SK-N-SH (cell line): ENCODE data around the gene FAM151B. TPM values are rescaled to one million over a fixed set of nuclear protein-coding genes. Genes with fewer than 3 reads are reported as not detected.

Experiments
- CTCF ChIA-PET: fragments of 300-600, 350-600 bp; formaldehyde crosslinking; extraction: SDS; loops from one replicate; lab custom pipeline; 2021; lab: Yijun Ruan, JAX
- POLR2A ChIA-PET: fragments of 350-600 bp; sonication (Branson Sonifier 250); formaldehyde crosslinking; extraction: SDS; loops from one replicate; lab custom pipeline; 2020; ENCODE audit warnings: antibody characterized with exemption, inconsistent platforms; lab: Yijun Ruan, JAX
- DNase-seq: peaks from one replicate; pipeline ENCODE4 v3.0.0; 2012
- H2AFZ ChIP-seq: fragments of 200-600 bp; sonication (generic); 2 replicates; pipeline ENCODE4 v1.8.1; 2016; ENCODE audit warnings: antibody characterized with exemption, mild to moderate bottlenecking, low read depth
- H3F3A ChIP-seq: fragments of 200-600 bp; sonication (generic); replicated peaks from 2 replicates; pipeline ENCODE3; 2016; ENCODE audit warnings: antibody characterized with exemption, mild to moderate bottlenecking; ENCODE audit not compliant: insufficient read depth
- H3K27ac ChIP-seq, 2 experiments: fragments of 200-500 bp in 1 of 2; fragments of 200-600 bp in 1 of 2; sonication (Bioruptor generic) in 1 of 2; sonication (generic), shearing (Covaris generic) in 1 of 2; 2 replicates each; pipeline versions ENCODE4 v1.5.1 to v1.6.1; 2014 to 2016; ENCODE audit warnings: low read depth in 2 of 2, inconsistent platforms in 1 of 2, low read length in 1 of 2, mild to moderate bottlenecking in 1 of 2, mixed read lengths in 1 of 2
- H3K27me3 ChIP-seq: fragments of 200-600 bp; sonication (generic), shearing (Covaris generic); 2 replicates; pipeline ENCODE4 v1.6.1; 2016; ENCODE audit warnings: mixed run types; ENCODE audit not compliant: insufficient read depth
- H3K36me3 ChIP-seq, 2 experiments: fragments of 200-500 bp in 1 of 2; fragments of 200-600 bp in 1 of 2; sonication (Bioruptor generic) in 1 of 2; sonication (generic) in 1 of 2; replicated peaks in 1 of 2; 2 replicates each; pipeline versions ENCODE3 to v1.5.1; 2014 to 2016; ENCODE audit warnings: low read length in 1 of 2, mild to moderate bottlenecking in 1 of 2; ENCODE audit not compliant: insufficient read depth in 2 of 2, control insufficient read depth in 1 of 2
- H3K4me1 ChIP-seq, 2 experiments: fragments of 200-500 bp in 1 of 2; fragments of 200-600 bp in 1 of 2; sonication (Bioruptor generic) in 1 of 2; sonication (generic), shearing (Covaris generic) in 1 of 2; 2 replicates each; pipeline versions ENCODE4 v1.5.1 to v1.6.1; 2014 to 2016; ENCODE audit warnings: low read depth in 1 of 2, low read length in 1 of 2, mixed run types in 1 of 2; ENCODE audit not compliant: insufficient read depth in 2 of 2, control insufficient read depth in 1 of 2
- H3K4me2 ChIP-seq: fragments of 200-600 bp; sonication (generic), shearing (Covaris generic); 2 replicates; pipeline ENCODE4 v1.6.1; 2017; ENCODE audit warnings: mixed run types
- H3K4me3 ChIP-seq, 2 experiments: fragments of 200-500 bp in 1 of 2; fragments of 200-600 bp in 1 of 2; sonication (Bioruptor generic) in 1 of 2; sonication (generic), shearing (Covaris generic) in 1 of 2; 2 replicates each; pipeline versions ENCODE4 v1.5.1 to v1.8.1; 2014 to 2016; ENCODE audit warnings: low read depth in 2 of 2, inconsistent platforms in 1 of 2, low read length in 1 of 2, mild to moderate bottlenecking in 1 of 2, mixed read lengths in 1 of 2, moderate library complexity in 1 of 2
- H3K79me2 ChIP-seq: fragments of 200-600 bp; sonication (generic); 2 replicates; pipeline ENCODE4 v1.8.1; 2017; ENCODE audit warnings: mild to moderate bottlenecking; ENCODE audit not compliant: insufficient read depth
- H3K9ac ChIP-seq: fragments of 200-600 bp; sonication (generic); 2 replicates; pipeline ENCODE4 v1.6.1; 2017; ENCODE audit warnings: mixed run types
- H3K9me2 ChIP-seq: fragments of 200-600 bp; sonication (generic); 2 replicates; pipeline ENCODE4 v1.6.1; 2017; ENCODE audit warnings: mixed run types
- H3K9me3 ChIP-seq: fragments of 200-600 bp; sonication (generic); 2 replicates; pipeline ENCODE4 v1.6.1; 2017; ENCODE audit warnings: mixed run types, mild to moderate bottlenecking, moderate library complexity
- H4K20me1 ChIP-seq: fragments of 200-600 bp; sonication (generic); 2 replicates; pipeline ENCODE4 v1.6.1; 2017; ENCODE audit warnings: mild to moderate bottlenecking, mixed run types; ENCODE audit not compliant: insufficient read depth
- FOXJ3 ChIP-seq: sonication (generic); formaldehyde crosslinking; IDR thresholded peaks from 2 replicates; pipeline ENCODE4 v1.5.1; 2020; ENCODE audit warnings: mild to moderate bottlenecking, missing genetic modification reagents
- FOXM1 ChIP-seq: IDR thresholded peaks from 2 replicates; pipeline ENCODE4 v1.4.0; 2012; ENCODE audit warnings: low read depth, mild to moderate bottlenecking
- GATA2 ChIP-seq: sonication (generic); formaldehyde crosslinking; IDR thresholded peaks from 2 replicates; pipeline ENCODE4 v1.5.0; 2020; ENCODE audit warnings: mild to moderate bottlenecking, missing genetic modification reagents
- NFIC ChIP-seq: IDR thresholded peaks from 2 replicates; pipeline ENCODE4 v1.4.0; 2012; ENCODE audit warnings: borderline replicate concordance
- NRF1 ChIP-seq: IDR thresholded peaks from 2 replicates; pipeline ENCODE4 v1.6.1; 2012; ENCODE audit warnings: low read depth, mild to moderate bottlenecking, low read length
- POLR2AphosphoS5 ChIP-seq: IDR thresholded peaks from 2 replicates; pipeline ENCODE4 v1.6.1; 2012; ENCODE audit warnings: low read depth, low read length
- SIN3A ChIP-seq: IDR thresholded peaks from 2 replicates; pipeline ENCODE4 v1.6.1; 2012; ENCODE audit warnings: low read depth, mild to moderate bottlenecking, low read length, moderate library complexity, borderline replicate concordance
- SMC3 ChIP-seq: IDR thresholded peaks from 2 replicates; pipeline ENCODE4 v1.6.1; 2012; ENCODE audit warnings: low read depth, low read length, improper control_type of control experiment
- TCF12 ChIP-seq: IDR thresholded peaks from 2 replicates; pipeline ENCODE4 v1.4.0; 2012
- WGBS: methylation state at CpG from one replicate; pipeline ENCODE4 v1.1.6; 2017; ENCODE audit warnings: low lambda C conversion rate; 5-methylcytosine and 5-hydroxymethylcytosine counted together
- polyA plus RNA-seq, 3 experiments: library from polyadenylated mRNA; depleted of rRNA; stranded (reverse); fragments of >200 nt; gene quantifications; 2 replicates each; pipeline ENCODE4 v1.2.3, GENCODE V29; 2012
- TF ChIP-seq, protein P1 (sequence below): IDR thresholded peaks from 2 replicates; pipeline ENCODE4 v1.4.0; 2012; ENCODE audit warnings: low read depth
- TF ChIP-seq, protein P2 (sequence below): IDR thresholded peaks from 2 replicates; pipeline ENCODE4 v1.4.0; 2012; ENCODE audit warnings: low read depth, borderline replicate concordance
- TF ChIP-seq, protein P3 (sequence below): fragments of 150-350 bp; IDR thresholded peaks from 2 replicates; pipeline ENCODE4 v1.6.1; 2016; ENCODE audit warnings: mild to moderate bottlenecking, low read depth, low read length

The FAM151B gene
- polyA plus RNA-seq, 1 of the 3 experiments (the other 2 are of a cell fraction), result 1.2 TPM

DNA sequence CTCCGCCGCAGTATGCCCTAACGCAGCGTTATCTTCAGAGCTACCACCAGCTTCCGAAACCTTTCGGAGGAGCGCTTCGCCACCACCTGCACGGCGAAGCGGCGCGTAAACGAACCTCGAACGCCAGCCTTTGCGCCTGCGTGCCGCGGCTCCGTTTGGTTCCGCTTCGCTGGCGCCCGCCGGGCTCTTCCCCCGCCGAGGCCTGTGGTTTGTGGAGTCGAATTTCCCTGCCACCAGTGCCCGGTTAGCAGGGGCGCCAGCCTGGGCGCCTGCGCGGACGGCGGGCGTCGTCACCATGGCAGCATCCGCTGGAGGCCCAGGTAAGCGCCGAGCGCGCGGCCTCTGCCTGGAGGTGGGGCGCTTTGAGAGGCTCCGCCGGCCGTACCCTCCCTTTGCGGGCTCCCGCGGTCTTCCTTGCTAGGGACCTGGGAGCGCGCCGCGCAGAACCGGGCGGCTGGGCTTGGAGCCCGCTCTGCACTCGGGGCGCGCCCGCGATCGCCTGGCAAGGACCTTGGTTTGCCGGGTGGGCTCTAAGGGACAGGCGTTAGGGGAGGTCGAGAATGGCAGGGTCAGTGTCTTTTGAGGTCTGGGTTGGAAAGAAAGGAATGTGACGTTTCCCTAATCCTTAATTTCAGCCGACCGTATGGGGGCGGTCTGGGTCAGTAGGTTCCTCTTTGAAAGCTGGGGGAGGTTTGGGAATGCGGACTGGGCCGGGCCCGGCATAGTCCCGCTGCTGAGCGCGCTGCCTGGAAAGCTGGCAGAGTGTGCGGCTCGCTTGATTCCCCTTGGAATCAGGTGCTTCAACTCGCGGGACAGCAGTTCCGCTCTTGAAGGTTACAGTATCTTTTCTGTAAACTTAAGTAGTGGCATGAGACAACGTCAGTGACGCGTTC is at the start of gene FAM151B (continued):
- no peak for TF ChIP-seq FOXM1
- TF ChIP-seq NFIC, result no peak
- TF ChIP-seq, protein P1, sequence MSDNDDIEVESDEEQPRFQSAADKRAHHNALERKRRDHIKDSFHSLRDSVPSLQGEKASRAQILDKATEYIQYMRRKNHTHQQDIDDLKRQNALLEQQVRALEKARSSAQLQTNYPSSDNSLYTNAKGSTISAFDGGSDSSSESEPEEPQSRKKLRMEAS, result peak; percentile 93
- TF ChIP-seq, protein P2, sequence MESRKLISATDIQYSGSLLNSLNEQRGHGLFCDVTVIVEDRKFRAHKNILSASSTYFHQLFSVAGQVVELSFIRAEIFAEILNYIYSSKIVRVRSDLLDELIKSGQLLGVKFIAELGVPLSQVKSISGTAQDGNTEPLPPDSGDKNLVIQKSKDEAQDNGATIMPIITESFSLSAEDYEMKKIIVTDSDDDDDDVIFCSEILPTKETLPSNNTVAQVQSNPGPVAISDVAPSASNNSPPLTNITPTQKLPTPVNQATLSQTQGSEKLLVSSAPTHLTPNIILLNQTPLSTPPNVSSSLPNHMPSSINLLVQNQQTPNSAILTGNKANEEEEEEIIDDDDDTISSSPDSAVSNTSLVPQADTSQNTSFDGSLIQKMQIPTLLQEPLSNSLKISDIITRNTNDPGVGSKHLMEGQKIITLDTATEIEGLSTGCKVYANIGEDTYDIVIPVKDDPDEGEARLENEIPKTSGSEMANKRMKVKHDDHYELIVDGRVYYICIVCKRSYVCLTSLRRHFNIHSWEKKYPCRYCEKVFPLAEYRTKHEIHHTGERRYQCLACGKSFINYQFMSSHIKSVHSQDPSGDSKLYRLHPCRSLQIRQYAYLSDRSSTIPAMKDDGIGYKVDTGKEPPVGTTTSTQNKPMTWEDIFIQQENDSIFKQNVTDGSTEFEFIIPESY, result no peak
- TF ChIP-seq TCF12, result no peak; the same call in 1 of the 2 replicates
- no peak; the same call in 1 of the 2 replicates for TF ChIP-seq GATA2 (CRISPR knock-in tag)
- 0 out of 2 replicates have a peak, but pooled peaks have one; percentile 28 for TF ChIP-seq SMC3
- TF ChIP-seq POLR2AphosphoS5, result no peak; the same call in 1 of the 2 replicates
- TF ChIP-seq, protein P3, sequence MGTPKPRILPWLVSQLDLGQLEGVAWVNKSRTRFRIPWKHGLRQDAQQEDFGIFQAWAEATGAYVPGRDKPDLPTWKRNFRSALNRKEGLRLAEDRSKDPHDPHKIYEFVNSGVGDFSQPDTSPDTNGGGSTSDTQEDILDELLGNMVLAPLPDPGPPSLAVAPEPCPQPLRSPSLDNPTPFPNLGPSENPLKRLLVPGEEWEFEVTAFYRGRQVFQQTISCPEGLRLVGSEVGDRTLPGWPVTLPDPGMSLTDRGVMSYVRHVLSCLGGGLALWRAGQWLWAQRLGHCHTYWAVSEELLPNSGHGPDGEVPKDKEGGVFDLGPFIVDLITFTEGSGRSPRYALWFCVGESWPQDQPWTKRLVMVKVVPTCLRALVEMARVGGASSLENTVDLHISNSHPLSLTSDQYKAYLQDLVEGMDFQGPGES, result no peak
- TF ChIP-seq, all 33 proteins: peak for 8

DNA sequence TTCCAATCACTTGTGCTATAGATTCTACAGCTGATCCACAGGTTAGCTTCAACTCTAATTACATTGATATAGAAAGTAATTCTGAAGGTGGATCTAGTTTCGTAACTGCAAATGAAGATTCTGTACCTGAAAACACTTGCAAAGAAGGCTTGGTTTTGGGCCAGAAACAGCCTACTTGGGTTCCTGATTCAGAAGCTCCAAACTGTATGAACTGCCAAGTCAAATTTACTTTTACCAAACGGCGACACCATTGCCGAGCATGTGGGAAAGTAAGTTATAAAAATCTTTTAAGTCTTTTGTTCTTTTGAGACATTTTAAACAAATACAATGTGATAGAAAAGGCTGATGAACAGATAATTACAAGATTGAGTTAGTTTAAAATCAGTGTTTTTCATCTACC is 49.2 kb upstream of the FAM151B start:
- no peak overlapping the region for H3K4me3 ChIP-seq
- H3K4me2 ChIP-seq, result no peak overlapping the region
- no peak overlapping the region for H2AFZ ChIP-seq
- H3K9ac ChIP-seq, result no peak overlapping the region
- WGBS, result 95% methylated on average over 4 of the region's 4 CpGs
- H3K36me3 ChIP-seq, result peaks cover 46 to 67% of the 10 kb centered on the region in 2 experiments
- DNase-seq, result no peak
- POLR2A ChIA-PET, result no interaction called here
- peaks cover 15% of the 10 kb centered on the region; the same call in 1 of the 2 replicates for H3K79me2 ChIP-seq
- H4K20me1 ChIP-seq, result no peaks in the 10 kb centered on the region
- CTCF ChIA-PET, result interaction anchor here (1.0 kb wide), 1 partner anchor 43 kb away, joined by 3 read pairs; no protein-coding TSS in a partner anchor
- no peaks in the 10 kb centered on the region for H3K27me3 ChIP-seq
- no peak overlapping the region for H3K27ac ChIP-seq
- no peaks in the 10 kb centered on the region for H3K4me1 ChIP-seq
- H3K9me3 ChIP-seq, result no peaks in the 10 kb centered on the region
- H3K9me2 ChIP-seq, result no peaks in the 10 kb centered on the region
- peaks cover 6% of the 10 kb centered on the region for H3F3A ChIP-seq
- TF ChIP-seq NRF1, result no peak
- no peak for TF ChIP-seq FOXJ3
- TF ChIP-seq SIN3A, result no peak
